GM12892 (cell line): ENCODE results near the gene NOL4L.

Source experiments
- POLR2A ChIP-seq: IDR thresholded peaks from 2 replicates; pipeline ENCODE4 v1.6.1; 2011; ENCODE audit warnings: low read depth, low read length, control low read depth
- POLR2AphosphoS5 ChIP-seq: IDR thresholded peaks from 2 replicates; pipeline ENCODE4 v1.6.1; 2011; ENCODE audit warnings: low read depth, low read length, control low read depth

DNA sequence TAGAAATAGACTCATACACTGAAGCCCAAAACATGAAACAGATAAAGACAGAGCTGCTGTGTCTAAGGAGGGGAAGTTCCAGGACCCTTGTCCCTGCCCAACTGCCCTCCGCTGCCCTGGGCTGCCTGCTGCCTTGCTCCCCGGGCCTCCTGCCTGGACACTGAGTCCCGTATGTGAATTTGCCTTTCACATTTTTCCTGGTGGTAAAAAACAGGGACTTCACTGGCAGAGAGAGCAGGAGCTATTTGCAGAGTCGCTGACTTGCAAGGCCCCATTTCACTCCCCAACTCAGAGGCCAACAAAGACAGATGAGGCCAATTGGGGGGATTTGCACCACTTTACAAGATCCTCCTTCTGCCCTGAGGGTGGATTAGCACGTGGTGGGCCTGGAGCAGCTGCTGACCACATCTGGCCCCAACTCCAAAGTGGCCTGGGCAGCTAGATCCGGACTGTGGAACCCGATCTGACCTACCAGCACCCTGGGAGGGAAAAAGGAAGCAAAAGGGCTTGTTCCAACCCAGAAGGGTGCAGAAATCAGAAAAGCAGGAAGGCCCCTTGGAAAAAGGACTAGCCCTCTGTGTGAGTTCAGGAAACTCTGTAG lies 61.4 kb downstream of the NOL4L start:
- TF ChIP-seq POLR2A, result no peak
- TF ChIP-seq POLR2AphosphoS5, result no peak
